Endothelial cell (in vitro differentiated cells): ENCODE data around the gene NETO1. TPM values are rescaled to one million over a fixed set of nuclear protein-coding genes. Genes with fewer than 3 reads are reported as not detected.

ENCODE experiments used
- DNase-seq: peaks from one replicate; pipeline ENCODE4 v3.0.0; 2021; ENCODE audit warnings: low spot score
- H3K27ac Mint-ChIP-seq: one replicate; pipeline ENCODE4 v1.8.0; 2021; ENCODE audit warnings: mixed read lengths, inconsistent platforms; ENCODE audit not compliant: unreplicated experiment
- H3K27me3 Mint-ChIP-seq: one replicate; pipeline ENCODE4 v1.8.0; 2021; ENCODE audit warnings: mild to moderate bottlenecking, moderate library complexity, mixed read lengths, inconsistent platforms; ENCODE audit not compliant: unreplicated experiment
- H3K36me3 Mint-ChIP-seq: one replicate; pipeline ENCODE4 v1.8.0; 2021; ENCODE audit warnings: mild to moderate bottlenecking, low read depth, mixed read lengths, inconsistent platforms; ENCODE audit not compliant: unreplicated experiment
- H3K4me1 Mint-ChIP-seq: one replicate; pipeline ENCODE4 v1.8.0; 2021; ENCODE audit warnings: mild to moderate bottlenecking, mixed read lengths, inconsistent platforms; ENCODE audit not compliant: unreplicated experiment
- H3K4me3 Mint-ChIP-seq: one replicate; pipeline ENCODE4 v1.8.0; 2021; ENCODE audit warnings: mild to moderate bottlenecking, mixed read lengths, inconsistent platforms; ENCODE audit not compliant: unreplicated experiment
- H3K9me3 Mint-ChIP-seq: one replicate; pipeline ENCODE4 v1.8.0; 2021; ENCODE audit warnings: mixed read lengths, inconsistent platforms; ENCODE audit not compliant: unreplicated experiment
- long read RNA-seq: library from polyadenylated mRNA; unstranded; transcript quantifications from one replicate; pipeline ENCODE4 v2.0.0, GENCODE V29; 2020; ENCODE audit not compliant: unreplicated experiment
- total RNA-seq: library from RNA; stranded (reverse); fragmentation: NEBNext Ultra II Directional; extraction: Animal tissue kit (Norgen Biotek cat#: 25700); gene quantifications from one replicate; pipeline ENCODE4 v1.2.1, GENCODE V29; 2021; ENCODE audit not compliant: unreplicated experiment
- TF ChIP-seq, protein P1 (sequence below): fragments of 200-600 bp; sonication (generic); IDR thresholded peaks from one replicate; pipeline ENCODE4 v1.5.0; 2021; ENCODE audit warnings: antibody characterized with exemption; ENCODE audit not compliant: unreplicated experiment

Gene NETO1, protein sequence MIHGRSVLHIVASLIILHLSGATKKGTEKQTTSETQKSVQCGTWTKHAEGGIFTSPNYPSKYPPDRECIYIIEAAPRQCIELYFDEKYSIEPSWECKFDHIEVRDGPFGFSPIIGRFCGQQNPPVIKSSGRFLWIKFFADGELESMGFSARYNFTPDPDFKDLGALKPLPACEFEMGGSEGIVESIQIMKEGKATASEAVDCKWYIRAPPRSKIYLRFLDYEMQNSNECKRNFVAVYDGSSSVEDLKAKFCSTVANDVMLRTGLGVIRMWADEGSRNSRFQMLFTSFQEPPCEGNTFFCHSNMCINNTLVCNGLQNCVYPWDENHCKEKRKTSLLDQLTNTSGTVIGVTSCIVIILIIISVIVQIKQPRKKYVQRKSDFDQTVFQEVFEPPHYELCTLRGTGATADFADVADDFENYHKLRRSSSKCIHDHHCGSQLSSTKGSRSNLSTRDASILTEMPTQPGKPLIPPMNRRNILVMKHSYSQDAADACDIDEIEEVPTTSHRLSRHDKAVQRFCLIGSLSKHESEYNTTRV
- total RNA-seq = 12.8 TPM
- long read RNA-seq, partial matches to known transcripts = 0 of 1 reads
- long read RNA-seq, other reads (novel, unspliced or antisense) = 0 of 1 reads

DNA sequence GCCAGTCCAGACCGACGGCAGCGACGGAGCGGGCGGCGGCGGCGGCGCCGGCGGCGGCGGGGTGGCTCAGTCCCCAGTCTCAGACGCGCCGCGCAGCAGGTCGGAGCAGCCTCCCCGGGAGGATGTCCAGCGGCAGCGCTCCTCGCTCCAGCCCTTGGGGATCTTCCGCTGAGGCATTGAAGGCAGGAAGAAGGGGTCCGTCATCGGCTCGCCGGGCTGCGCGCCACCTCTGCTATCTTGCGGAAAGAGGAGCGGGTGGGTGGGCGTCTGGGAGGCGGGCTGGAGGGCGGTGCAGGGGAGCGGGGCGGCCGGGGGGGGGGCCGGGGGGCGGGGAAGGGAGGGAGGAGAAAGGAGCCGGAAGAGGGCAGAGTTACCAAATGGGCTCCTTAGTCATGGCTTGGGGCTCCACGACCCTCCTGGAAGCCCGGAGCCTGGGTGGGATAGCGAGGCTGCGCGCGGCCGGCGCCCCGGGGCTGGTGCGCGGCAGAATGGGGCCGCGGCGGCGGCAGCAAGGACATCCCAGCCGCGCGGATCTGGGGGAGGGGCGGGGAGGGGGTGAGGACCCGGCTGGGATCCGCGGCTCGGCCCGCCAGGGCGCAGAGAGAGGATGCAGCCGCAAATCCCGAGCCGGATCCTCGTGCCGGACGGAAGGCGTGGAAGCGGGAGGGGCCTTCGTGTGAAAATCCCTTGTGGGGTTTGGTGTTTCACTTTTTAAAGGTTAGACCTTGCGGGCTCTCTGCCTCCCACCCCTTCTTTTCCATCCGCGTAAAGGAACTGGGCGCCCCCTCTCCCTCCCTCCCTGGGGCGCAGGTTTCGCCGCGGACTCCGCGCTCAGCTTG lies at the start of gene NETO1:
NETO1 (minus strand) TSS at position 242 of the 839 bp plus-strand sequence. CDS start 696 bp downstream, outside the sequence.
- H3K36me3 Mint-ChIP-seq = no peaks in the 10 kb centered on the region
- peaks cover 13% of the 10 kb centered on the region for H3K4me1 Mint-ChIP-seq
- TF ChIP-seq, protein P1, sequence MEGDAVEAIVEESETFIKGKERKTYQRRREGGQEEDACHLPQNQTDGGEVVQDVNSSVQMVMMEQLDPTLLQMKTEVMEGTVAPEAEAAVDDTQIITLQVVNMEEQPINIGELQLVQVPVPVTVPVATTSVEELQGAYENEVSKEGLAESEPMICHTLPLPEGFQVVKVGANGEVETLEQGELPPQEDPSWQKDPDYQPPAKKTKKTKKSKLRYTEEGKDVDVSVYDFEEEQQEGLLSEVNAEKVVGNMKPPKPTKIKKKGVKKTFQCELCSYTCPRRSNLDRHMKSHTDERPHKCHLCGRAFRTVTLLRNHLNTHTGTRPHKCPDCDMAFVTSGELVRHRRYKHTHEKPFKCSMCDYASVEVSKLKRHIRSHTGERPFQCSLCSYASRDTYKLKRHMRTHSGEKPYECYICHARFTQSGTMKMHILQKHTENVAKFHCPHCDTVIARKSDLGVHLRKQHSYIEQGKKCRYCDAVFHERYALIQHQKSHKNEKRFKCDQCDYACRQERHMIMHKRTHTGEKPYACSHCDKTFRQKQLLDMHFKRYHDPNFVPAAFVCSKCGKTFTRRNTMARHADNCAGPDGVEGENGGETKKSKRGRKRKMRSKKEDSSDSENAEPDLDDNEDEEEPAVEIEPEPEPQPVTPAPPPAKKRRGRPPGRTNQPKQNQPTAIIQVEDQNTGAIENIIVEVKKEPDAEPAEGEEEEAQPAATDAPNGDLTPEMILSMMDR = no peak
- H3K4me3 Mint-ChIP-seq = peak within 1 kb of the TSS; percentile 87
- H3K9me3 Mint-ChIP-seq = no peaks in the 10 kb centered on the region
- peak; percentile 65 for DNase-seq
- H3K27ac Mint-ChIP-seq = peak within 1 kb of the TSS; percentile 70
- peaks cover 14% of the 10 kb centered on the region for H3K27me3 Mint-ChIP-seq

DNA sequence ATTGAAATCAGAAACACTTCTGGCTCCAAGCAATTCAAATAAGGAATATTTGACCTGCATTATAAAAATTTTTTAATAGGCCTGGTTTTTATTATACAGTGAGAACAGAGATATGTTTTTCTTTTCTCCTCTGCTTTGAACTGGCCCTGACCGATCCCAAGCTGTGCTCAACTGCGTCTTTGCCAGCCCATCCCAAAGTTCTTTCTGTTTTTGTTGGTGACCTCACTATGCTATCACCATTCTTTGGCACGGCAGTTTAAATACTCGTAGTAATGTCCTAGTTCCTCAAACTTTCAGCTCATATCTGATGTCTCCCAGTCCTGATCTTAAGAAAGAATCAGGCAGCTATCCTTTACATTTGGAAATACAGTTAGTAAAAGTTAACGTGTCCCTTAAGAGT lies 42.3 kb upstream of the NETO1 start:
- Mint-ChIP-seq H3K36me3 (no peaks in the 10 kb centered on the region), H3K4me1 (peaks cover 9% of the 10 kb centered on the region), H3K4me3 (no peak overlapping the region), H3K27ac (no peak overlapping the region), H3K9me3 (no peaks in the 10 kb centered on the region), H3K27me3 (no peaks in the 10 kb centered on the region)
- no peak for DNase-seq
- TF ChIP-seq, protein P1 = no peak

GRCh38 chr18:72908181-72908580 lies 40.4 kb upstream of the NETO1 start:
- no peaks in the 10 kb centered on the region for H3K27me3 Mint-ChIP-seq
- H3K36me3 Mint-ChIP-seq = no peaks in the 10 kb centered on the region
- H3K4me1 Mint-ChIP-seq = peaks cover 9% of the 10 kb centered on the region
- DNase-seq = no peak
- no peak overlapping the region for H3K4me3 Mint-ChIP-seq
- TF ChIP-seq, protein P1 = no peak
- H3K9me3 Mint-ChIP-seq = no peaks in the 10 kb centered on the region
- H3K27ac Mint-ChIP-seq = no peak overlapping the region

DNA sequence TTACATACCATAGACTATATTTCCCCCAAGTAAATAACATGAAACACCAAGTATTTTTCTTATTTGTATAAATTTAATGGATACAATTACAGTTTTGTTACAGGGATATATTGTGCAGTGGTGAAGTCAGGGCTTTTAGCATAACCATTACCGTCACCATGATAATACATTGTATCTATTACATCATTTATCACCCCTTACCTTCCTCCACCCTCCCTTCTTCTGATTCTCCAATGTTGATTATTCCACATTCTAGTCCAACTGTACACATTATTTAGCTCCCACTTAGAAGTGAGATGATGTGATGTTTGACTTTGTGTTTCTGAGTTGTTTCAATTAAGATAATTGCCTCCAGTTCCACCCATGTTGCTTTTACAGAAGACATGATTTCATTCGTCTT lies 35.2 kb upstream of the NETO1 start:
- Mint-ChIP-seq H3K4me3 (no peak overlapping the region), H3K27me3 (no peaks in the 10 kb centered on the region), H3K4me1 (no peaks in the 10 kb centered on the region), H3K9me3 (no peaks in the 10 kb centered on the region), H3K36me3 (no peaks in the 10 kb centered on the region), H3K27ac (no peak overlapping the region)
- TF ChIP-seq, protein P1 = no peak
- DNase-seq = no peak
